Subcutaneous abdominal adipose tissue (tissue), 5 donors: ENCODE results near the gene LIFR.

Experiments used
- H3K27ac ChIP-seq: one replicate; pipeline ENCODE4 v1.7.0; 2013; ENCODE audit warnings: low read depth, mild to moderate bottlenecking, inconsistent platforms, low read length, moderate library complexity
- H3K27me3 ChIP-seq, 5 donors: one replicate each; pipeline ENCODE4 v1.7.0; 2013; ENCODE audit warnings: low read length in 5 of 5, inconsistent platforms in 1 of 5; ENCODE audit not compliant: control insufficient read depth in 5 of 5, insufficient read depth in 4 of 5
- H3K36me3 ChIP-seq, 5 donors: one replicate each; pipeline ENCODE4 v1.7.0; 2013; ENCODE audit warnings: low read length in 5 of 5; ENCODE audit not compliant: control insufficient read depth in 5 of 5, insufficient read depth in 5 of 5
- H3K4me1 ChIP-seq, 5 donors: one replicate each; pipeline ENCODE4 v1.7.0; 2013; ENCODE audit warnings: low read length in 5 of 5, mild to moderate bottlenecking in 3 of 5, moderate library complexity in 1 of 5; ENCODE audit not compliant: control insufficient read depth in 5 of 5, insufficient read depth in 5 of 5
- H3K4me3 ChIP-seq, 5 donors: one replicate each; pipeline ENCODE4 v1.7.0; 2013; ENCODE audit warnings: low read length in 5 of 5, low read depth in 1 of 5
- H3K9ac ChIP-seq, 5 donors: one replicate each; pipeline ENCODE4 v1.7.0; 2013; ENCODE audit warnings: low read length in 5 of 5, mild to moderate bottlenecking in 4 of 5, moderate library complexity in 3 of 5
- H3K9me3 ChIP-seq, 5 donors: one replicate each; pipeline ENCODE4 v1.7.0; 2013; ENCODE audit warnings: low read length in 5 of 5; ENCODE audit not compliant: control insufficient read depth in 5 of 5
- donor health status: healthy.
- donor health status: healthy.
- donor health status: healthy.
- donor health status: healthy.
- donor health status: healthy.

LIFR gene

DNA sequence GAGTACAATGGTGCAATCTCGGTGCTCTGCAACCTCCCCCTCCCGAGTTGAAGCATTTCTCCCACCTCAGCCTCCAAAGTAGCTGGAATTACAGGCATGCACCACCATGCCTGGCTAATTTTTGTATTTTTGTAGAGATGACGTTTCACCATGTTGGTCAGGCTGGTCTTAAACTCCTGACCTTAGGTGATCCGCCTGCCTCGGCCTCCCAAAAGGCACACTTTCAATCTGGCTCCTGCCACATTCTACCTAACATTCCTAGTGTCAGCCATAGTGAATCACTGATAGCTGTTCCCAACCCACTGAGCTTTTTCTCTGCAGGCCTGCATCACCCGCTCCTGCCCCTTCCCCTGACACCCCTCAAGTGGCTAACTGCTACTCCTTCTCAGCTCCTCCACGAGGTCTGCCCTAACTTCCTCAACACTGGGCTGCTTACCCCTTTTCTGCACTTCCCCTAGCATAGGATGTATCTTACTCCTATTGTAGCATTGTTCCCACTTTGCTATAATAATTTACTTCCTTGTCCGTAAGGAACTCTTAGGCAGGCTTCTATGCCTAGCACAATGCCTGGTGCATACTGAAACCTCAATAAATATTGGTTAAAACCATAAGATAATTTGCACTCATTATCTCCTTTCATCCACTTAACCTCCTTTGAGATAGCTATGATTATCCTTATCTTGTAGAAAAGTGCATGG, 42.0 kb upstream of the LIFR start:
- H3K4me3 ChIP-seq, result no peak overlapping the region
- no peaks in the 10 kb centered on the region for H3K9me3 ChIP-seq
- no peaks in the 10 kb centered on the region for H3K36me3 ChIP-seq
- no peak overlapping the region for H3K27ac ChIP-seq
- no peaks in the 10 kb centered on the region for H3K27me3 ChIP-seq
- peaks cover 0 to 62% (median 18%) of the 10 kb centered on the region in 5 donors for H3K4me1 ChIP-seq
- no peak overlapping the region for H3K9ac ChIP-seq

DNA sequence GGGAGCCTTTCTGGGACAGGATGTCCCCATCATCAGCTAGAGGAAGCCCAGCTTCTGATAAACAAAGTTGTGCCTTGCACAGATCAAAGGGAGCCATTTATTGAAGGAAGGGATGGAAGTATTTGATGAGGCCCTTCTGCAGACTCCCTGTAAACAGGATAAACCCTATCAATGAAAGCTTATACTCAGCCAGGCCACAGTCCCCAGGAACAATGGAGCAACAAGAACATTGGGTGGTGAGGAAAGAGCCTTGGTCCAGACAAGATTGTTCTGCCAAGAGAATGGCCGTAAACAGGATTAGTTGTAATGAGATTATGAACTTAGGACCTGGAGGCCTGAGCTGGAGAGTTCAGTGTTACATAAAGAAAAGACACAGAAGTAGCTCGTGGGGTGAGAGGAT, 40.5 kb upstream of the LIFR start:
- H3K27ac ChIP-seq, result no peak overlapping the region

GRCh38 chr5:38595132-38595745, 38.8 kb upstream of the LIFR start:
- Histone ChIP-seq H3K27me3 (peaks cover 0 to 1% (median 0%) of the 10 kb centered on the region in 5 donors), H3K4me1 (peaks cover 0 to 41% (median 0%) of the 10 kb centered on the region in 5 donors), H3K9ac (no peak overlapping the region), H3K9me3 (no peaks in the 10 kb centered on the region), H3K36me3 (no peaks in the 10 kb centered on the region), H3K27ac (no peak overlapping the region), H3K4me3 (peak overlapping the region in 1 of 5 donors; percentile 26)

More for the DNA sequence above, 40.5 kb upstream of the LIFR start:
- Histone ChIP-seq H3K36me3 (no peaks in the 10 kb centered on the region), H3K27me3 (no peaks in the 10 kb centered on the region), H3K4me1 (peaks cover 0 to 59% (median 16%) of the 10 kb centered on the region in 5 donors), H3K9ac (no peak overlapping the region), H3K4me3 (no peak overlapping the region), H3K9me3 (no peaks in the 10 kb centered on the region)

- Histone ChIP-seq H3K27me3 (peaks cover 0 to 2% (median 0%) of the 10 kb centered on the region in 5 donors), H3K36me3 (no peaks in the 10 kb centered on the region), H3K4me3 (no peak overlapping the region), H3K9ac (no peak overlapping the region), H3K27ac (no peak overlapping the region), H3K9me3 (no peaks in the 10 kb centered on the region), H3K4me1 (peaks cover 0 to 44% (median 0%) of the 10 kb centered on the region in 5 donors)
Observed at GRCh38 chr5:38593959-38594358, 37.5 kb upstream of the LIFR start.

DNA sequence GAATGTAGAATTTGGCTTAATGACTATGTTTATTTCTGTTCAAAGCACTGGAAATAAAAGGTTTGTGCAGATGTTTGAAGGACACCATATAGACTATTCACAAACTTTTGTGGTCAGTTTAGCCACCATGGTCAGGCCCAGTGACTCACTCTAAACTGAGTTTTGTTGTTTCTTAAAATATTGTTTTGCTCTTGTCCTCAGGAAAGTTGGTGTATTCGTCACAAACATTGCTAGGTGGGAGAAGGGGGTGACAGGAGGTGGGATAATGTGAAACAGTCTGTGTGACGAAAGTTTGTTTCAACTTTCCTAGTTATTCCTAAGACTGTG, 35.0 kb upstream of the LIFR start:
- no peaks in the 10 kb centered on the region for H3K36me3 ChIP-seq
- peaks cover 0 to 2% (median 0%) of the 10 kb centered on the region in 5 donors for H3K27me3 ChIP-seq
- no peak overlapping the region for H3K4me3 ChIP-seq
- no peak overlapping the region for H3K27ac ChIP-seq
- no peak overlapping the region for H3K9ac ChIP-seq
- no peaks in the 10 kb centered on the region for H3K9me3 ChIP-seq
- H3K4me1 ChIP-seq, result peaks cover 0 to 23% (median 0%) of the 10 kb centered on the region in 5 donors

- no peak overlapping the region for H3K4me3 ChIP-seq
Observed at GRCh38 chr5:38590838-38591522, 34.5 kb upstream of the LIFR start.

GRCh38 chr5:38589629-38590028, 33.2 kb upstream of the LIFR start:
- H3K36me3 ChIP-seq, result no peaks in the 10 kb centered on the region

More at GRCh38 chr5:38590838-38591522, 34.5 kb upstream of the LIFR start:
- Histone ChIP-seq H3K27ac (no peak overlapping the region), H3K9ac (no peak overlapping the region), H3K27me3 (peaks cover 0 to 2% (median 0%) of the 10 kb centered on the region in 5 donors), H3K36me3 (no peaks in the 10 kb centered on the region), H3K9me3 (no peaks in the 10 kb centered on the region), H3K4me1 (peaks cover 0 to 18% (median 0%) of the 10 kb centered on the region in 5 donors)

DNA sequence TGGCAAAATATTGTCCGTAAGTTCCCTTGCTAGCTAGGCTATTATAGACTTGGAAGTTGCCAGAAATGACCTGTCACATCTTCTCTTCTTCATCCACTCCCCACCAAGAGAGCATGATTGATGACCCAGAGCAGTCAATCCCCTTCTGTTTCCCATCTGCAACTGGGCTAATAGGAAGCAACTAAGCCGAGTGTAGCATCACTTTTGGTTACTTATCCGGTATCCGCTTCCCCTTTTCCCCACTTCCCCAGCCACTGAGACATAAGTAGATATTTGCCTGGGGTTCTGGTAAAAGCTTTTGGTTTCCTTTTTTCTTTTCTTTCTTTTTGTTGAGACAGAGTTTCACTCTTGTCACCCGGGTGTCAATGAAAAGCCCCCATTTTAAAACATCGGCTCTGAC, 29.4 kb upstream of the LIFR start:
- no peaks in the 10 kb centered on the region for H3K9me3 ChIP-seq
- no peak overlapping the region for H3K9ac ChIP-seq
- H3K4me1 ChIP-seq, result peaks cover 0 to 13% (median 0%) of the 10 kb centered on the region in 5 donors
- H3K27ac ChIP-seq, result no peak overlapping the region
- no peaks in the 10 kb centered on the region for H3K36me3 ChIP-seq
- H3K4me3 ChIP-seq, result no peak overlapping the region
- H3K27me3 ChIP-seq, result peaks cover 0 to 5% (median under 1%) of the 10 kb centered on the region in 5 donors

More at GRCh38 chr5:38589629-38590028, 33.2 kb upstream of the LIFR start:
- Histone ChIP-seq H3K9ac (no peak overlapping the region), H3K9me3 (no peaks in the 10 kb centered on the region), H3K4me3 (no peak overlapping the region), H3K27ac (no peak overlapping the region), H3K4me1 (peaks cover 0 to 10% (median 0%) of the 10 kb centered on the region in 5 donors), H3K27me3 (peaks cover 0 to 2% (median 0%) of the 10 kb centered on the region in 5 donors)

- Histone ChIP-seq H3K9ac (no peak overlapping the region), H3K9me3 (no peaks in the 10 kb centered on the region), H3K27ac (no peak overlapping the region), H3K4me3 (no peak overlapping the region), H3K4me1 (peaks cover 0 to 5% (median 0%) of the 10 kb centered on the region in 5 donors), H3K27me3 (peaks cover 0 to 13% (median 4%) of the 10 kb centered on the region in 5 donors), H3K36me3 (no peaks in the 10 kb centered on the region)
Observed at GRCh38 chr5:38583500-38583899, 27.1 kb upstream of the LIFR start.

GRCh38 chr5:38582975-38583319, 26.5 kb upstream of the LIFR start:
- H3K36me3 ChIP-seq, result no peaks in the 10 kb centered on the region
- H3K4me3 ChIP-seq, result peak overlapping the region in 1 of 5 donors; percentile 21
- H3K27me3 ChIP-seq, result peaks cover 0 to 13% (median 4%) of the 10 kb centered on the region in 5 donors
- H3K4me1 ChIP-seq, result peaks cover 0 to 5% (median 0%) of the 10 kb centered on the region in 5 donors
- no peaks in the 10 kb centered on the region for H3K9me3 ChIP-seq
- no peak overlapping the region for H3K27ac ChIP-seq
- no peak overlapping the region for H3K9ac ChIP-seq
